Muscle of arm (tissue), 14 donors: ENCODE measurements around the gene LRRC26. TPM values are rescaled to one million over a fixed set of nuclear protein-coding genes. Genes with fewer than 3 reads are reported as not detected.

Experiments
- DNase-seq: peaks from one replicate; pipeline ENCODE4 v3.0.0-alpha.2; 2013
- long read RNA-seq, 11 donors: transcript quantifications; one replicate each; lab custom pipeline, GENCODE V29; 2026
- polyA plus RNA-seq, 12 donors: library from polyadenylated mRNA; unstranded; fragments of 120-200 nt; gene quantifications; one replicate each; pipeline ENCODE4 v1.2.1, GENCODE V29; 2013; ENCODE audit not compliant: insufficient read length in 12 of 12

The LRRC26 gene
- polyA plus RNA-seq: not detected
- long read RNA-seq, donor 1, transcript LRRC26-201 (2 exons, 1,209 nt): major isoform, 19 of 19 reads
- long read RNA-seq, donor 1, partial matches to known transcripts: 0 of 19 reads
- long read RNA-seq, donor 1, other reads (novel, unspliced or antisense): 0 of 19 reads
- long read RNA-seq, donor 2: 0 reads
- long read RNA-seq, donor 3: 0 reads
- long read RNA-seq, donor 4: 0 reads
- long read RNA-seq, donor 5: 0 reads
- long read RNA-seq, donor 6: 0 reads
- long read RNA-seq, donor 7: 0 reads
- long read RNA-seq, donor 8: 0 reads
- long read RNA-seq, donor 9: 0 reads
- long read RNA-seq, donor 10: 0 reads
- long read RNA-seq, donor 11: 0 reads

GRCh38 chr9:137169896-137170358 lies at the start of gene LRRC26:
LRRC26 (minus strand) TSS chr9:137170051; CDS start chr9:137169943, 108 bp downstream.
- DNase-seq: no peak

GRCh38 chr9:137218754-137219271 lies 49.0 kb upstream of the LRRC26 start:
- DNase-seq: no peak

- DNase-seq: no peak
Measured at GRCh38 chr9:137218212-137218753, 48.4 kb upstream of the LRRC26 start.

DNA sequence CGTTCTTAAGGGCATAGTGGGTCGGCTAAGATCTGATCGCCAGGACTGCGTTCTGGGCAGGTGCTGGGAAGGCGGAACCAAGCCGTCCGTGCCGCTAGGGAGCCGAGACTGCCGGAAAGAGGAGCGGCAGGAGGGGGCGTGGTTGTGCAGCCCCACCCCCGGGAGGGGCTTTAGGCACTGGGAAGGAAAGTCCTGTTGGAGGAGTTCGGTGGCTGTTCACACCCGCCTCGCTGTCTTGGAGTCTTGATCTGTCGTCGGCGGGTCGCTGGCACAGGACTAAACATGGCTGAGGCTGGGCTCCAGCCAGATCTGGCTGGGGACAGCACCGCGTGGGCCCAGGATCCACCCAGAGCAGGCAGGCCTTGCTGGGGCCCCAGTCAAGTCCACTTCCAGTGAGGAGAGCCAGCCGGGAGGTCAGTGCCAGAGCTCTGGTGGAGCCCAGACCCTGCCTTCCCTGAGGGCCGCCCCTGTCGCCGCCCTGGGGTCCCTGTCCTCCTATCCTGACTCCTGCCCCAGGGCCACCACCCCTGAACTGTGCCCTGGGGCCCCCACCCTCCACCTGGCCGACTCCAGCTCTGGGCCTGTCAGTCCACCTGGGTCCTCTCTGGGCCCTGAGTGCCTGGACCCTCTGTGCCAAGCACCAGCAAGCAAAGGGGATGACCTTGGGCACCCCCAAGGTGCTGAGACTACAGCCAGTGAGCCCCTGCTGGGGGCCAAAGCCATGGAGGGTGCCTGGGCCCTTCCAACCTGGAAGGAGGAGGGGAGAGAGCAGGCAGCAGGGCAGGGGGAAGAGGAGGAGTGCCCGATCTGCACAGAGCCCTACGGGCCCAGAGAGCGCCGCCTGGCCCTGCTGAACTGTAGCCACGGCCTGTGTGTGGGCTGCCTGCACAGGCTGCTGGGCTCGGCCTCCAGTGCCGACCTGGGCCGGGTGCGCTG lies 47.7 kb upstream of the LRRC26 start:
- DNase-seq: no peak

- DNase-seq: no peak
Measured at GRCh38 chr9:137216188-137216965, 46.5 kb upstream of the LRRC26 start.

GRCh38 chr9:137215196-137215986 lies 45.5 kb upstream of the LRRC26 start:
- no peak for DNase-seq

DNA sequence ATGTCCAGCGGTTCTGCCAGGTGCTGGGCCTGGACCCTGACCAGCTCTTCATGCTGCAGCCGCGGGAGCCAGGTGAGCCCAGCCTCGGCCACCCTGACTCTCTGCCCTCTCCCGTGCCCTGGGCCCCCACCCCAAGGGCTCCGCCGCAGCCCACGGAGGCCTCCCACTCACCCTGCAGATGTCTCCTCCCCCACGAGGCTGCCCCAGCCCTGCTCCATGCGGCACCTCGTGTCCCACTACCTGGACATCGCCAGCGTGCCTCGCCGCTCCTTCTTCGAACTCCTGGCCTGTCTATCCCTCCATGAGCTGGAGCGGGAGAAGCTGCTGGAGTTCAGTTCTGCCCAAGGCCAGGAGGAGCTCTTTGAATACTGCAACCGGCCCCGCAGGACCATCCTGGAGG lies 44.8 kb upstream of the LRRC26 start:
- no peak for DNase-seq

- no peak for DNase-seq
Measured at GRCh38 chr9:137213160-137214060, 43.6 kb upstream of the LRRC26 start.

DNA sequence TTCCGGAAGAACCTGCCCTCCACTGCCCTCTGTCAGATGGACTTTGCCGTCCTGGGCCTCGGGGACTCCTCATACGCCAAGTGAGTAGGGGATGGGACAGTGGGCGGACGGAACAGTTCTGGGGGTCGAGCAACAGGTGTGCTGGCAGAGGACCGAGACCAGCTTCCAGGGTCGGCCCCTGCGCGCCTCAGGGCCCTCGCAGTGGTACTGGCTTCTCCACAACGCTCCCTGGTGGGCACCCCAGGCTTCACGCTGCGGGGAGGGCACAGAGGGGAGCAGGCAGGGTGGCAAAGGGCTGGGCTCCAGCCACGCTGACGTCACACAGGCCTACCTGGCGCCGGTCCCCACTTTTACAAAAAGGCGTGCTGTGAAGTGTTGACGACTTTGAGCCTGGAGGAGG lies 42.7 kb upstream of the LRRC26 start:
- no peak for DNase-seq

DNA sequence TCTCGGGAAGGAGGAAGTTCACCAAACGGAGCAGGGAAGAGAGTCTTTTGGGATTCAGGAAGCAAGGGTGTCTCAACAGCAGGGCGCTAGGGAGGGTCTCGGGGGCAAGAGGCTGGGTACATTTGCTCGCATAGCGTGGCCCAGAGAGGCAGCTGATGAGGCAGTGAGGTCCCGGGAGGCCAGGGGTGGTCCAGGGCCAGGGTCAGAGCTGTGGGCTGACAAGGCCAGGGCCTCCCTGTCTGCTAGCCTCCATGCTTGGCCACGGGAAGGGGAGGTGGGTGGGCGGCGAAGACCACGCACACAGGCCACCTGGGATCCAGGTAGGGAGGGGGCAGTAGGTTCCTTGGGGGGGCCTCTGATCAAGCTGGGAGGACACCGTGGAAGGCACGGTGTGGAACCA lies 41.7 kb upstream of the LRRC26 start:
- no peak for DNase-seq

DNA sequence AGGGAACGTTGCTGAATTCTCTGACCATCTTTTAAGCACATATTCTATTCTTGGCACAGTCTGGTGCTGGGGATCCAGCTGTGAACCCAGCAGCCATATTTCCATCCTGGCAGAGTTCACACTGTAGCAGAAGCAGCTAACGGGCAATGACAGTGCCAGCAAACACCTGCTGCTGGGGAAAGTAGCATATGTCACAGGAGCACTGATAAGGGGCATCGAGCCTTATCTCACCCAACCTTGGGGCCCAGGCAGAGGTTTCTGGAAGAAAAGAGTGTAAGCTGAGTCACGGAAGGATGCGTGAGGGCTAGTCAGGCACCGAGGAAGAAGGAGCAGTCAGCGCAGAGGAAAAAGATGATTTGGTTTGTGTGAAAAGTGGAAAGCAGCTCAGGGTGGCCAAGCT lies 36.8 kb upstream of the LRRC26 start:
- no peak for DNase-seq

DNA sequence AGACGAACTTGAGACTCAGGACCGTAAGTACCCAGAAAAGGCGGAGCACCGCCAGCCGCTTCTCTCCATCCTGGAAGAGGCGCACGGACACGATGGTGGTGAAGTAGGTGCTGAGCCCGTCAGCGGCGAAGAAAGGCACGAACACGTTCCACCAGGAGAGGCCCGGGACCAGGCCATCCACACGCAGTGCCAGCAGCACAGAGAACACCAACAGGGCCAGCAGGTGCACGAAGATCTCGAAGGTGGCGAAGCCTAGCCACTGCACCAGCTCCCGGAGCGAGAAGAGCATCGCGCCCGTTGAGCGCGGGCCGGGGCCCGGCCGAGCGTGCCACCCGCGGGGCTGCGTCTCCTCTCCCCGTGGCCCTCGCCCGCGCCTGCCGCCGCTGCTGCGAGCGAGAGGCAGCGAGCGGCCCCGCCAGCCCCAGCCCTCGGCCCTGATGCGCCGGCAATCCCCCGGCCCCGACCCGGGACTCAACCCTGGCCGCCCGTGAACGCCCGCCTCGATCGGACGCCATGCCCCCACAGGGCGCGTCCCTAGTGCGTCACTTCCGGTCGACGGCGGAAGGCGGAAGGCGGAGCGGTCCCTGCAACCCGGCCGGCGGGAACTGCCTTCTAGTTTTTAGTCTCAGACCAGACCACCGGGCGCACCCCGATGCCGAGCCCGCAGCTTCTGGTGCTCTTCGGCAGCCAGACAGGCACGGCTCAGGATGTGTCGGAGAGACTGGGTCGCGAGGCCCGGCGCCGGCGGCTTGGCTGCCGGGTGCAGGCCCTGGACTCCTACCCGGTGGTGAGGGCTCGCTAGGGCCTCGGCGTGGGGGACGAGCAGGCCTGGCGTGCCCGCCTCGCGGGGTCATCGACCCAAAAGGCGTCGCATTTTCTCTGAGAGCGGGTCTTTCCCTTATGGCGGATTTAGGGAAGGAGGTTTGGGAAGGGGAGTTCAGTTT lies 35.5 kb upstream of the LRRC26 start, which contains the start of the genes NDOR1 and TMEM203:
NDOR1 (plus strand) TSS at position 575 of the 944 bp plus-strand sequence; CDS start at position 653, 78 bp downstream.
TMEM203 (minus strand) TSS at position 523 of the 944 bp plus-strand sequence; CDS start at position 289, 234 bp downstream.
- peak; percentile 94 for DNase-seq

DNA sequence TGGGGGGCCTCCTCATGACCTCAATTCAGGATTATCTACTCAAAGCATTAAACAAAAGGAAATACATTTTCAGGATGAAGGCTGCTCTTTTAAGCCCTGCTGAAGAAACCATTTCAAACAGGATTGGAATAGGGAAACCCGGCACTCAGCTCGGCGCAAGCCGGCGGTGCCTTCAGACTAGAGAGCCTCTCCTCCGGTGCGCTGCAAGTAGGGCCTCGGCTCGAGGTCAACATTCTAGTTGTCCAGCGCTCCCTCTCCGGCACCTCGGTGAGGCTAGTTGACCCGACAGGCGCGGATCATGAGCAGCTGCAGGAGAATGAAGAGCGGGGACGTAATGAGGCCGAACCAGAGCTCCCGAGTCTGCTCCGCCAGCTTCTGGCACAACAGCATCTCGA lies 34.9 kb upstream of the LRRC26 start:
- DNase-seq: no peak

- no peak for DNase-seq
Measured at GRCh38 chr9:137202966-137203365, 33.1 kb upstream of the LRRC26 start.

DNA sequence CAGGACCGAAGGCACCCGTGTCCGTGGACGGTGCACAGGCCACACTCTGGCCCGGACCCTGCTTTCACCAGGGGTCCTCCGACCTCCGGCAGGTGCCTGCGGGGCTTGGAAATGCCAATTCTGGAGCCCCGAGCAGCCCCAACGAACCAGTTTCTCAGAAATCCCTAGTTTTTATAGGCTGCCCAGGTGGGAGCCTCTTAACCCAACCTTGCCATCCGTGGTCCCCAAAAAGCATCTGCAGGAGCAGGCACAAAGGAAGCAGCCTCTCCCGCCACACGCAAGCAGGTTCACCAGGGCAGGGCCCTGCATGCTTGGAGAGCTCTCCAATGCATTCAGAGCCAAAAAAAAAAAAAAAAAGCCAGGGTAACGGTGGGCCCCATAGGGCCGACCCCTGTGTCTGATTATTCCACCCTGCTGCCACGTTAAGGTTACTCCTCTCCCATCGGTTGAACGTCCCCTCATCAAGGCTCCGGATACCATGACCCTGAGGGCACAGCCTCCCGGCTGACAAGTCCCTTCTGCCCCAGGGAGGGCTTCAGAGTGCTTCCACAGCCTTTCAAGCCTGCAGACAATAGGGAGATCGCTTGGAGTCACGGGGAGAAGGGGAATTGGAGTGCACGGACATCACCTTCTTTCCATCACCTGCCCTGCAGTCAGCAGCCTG lies 31.5 kb upstream of the LRRC26 start:
- no peak for DNase-seq

DNA sequence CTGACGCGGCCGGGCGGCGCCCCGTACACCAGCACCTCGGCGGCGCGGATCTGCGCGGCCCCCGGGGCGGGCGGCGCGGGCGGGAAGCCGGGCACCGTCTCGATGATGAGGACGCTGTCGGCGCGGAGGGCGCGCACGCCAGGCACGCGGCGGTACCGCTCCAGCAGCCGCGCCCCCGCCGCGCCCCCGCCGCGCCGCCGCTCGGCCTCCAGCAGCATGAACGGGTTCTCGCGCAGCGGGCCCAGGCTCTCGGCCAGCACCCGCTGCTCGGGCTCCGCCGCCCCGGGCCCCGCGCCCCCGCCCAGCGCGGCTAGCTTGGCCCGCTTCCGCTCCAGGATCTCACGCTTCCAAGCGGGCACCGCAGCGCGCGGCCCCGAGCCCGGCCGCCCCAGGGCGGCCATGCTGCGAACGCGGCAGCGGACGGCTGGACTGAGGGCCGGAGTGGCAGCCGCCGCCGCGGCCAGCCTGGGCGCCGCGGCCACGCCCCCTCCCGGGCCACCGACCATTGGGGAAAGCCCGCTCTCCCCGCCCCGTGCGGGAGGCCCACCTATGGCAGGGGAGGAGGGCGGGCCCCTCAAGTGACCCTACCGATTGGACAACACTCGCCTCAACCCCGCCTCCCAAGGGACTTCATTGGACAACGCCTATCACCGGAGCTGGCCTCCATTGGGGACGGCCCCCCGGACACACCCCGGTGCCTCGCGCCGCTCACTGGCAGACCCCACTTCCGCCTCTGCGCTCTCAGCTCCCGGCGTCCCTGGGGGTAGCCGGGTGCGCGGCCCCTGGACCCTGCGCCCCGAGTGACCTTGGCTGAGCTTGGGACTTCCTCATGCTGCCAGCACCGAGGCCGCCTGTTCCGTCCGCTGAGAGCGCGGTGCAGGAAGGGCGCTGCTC lies 30.7 kb upstream of the LRRC26 start, which contains the start of gene TPRN:
TPRN (minus strand) TSS at position 431 of the 894 bp plus-strand sequence; CDS start at position 401, 30 bp downstream.
- DNase-seq: peak; percentile 96
